Skeletal muscle tissue (tissue), 4 donors: ENCODE results near the gene EPHA6. TPM values are rescaled to one million over a fixed set of nuclear protein-coding genes. Genes with fewer than 3 reads are reported as not detected.

Source experiments
- H3K27ac ChIP-seq: one replicate; pipeline ENCODE4 v1.7.0; 2013; ENCODE audit warnings: mild to moderate bottlenecking, low read depth, low read length, inconsistent platforms
- H3K27me3 ChIP-seq, 3 donors: one replicate each; pipeline ENCODE4 v1.7.0; 2013; ENCODE audit warnings: low read length in 3 of 3; ENCODE audit not compliant: control insufficient read depth in 3 of 3, insufficient read depth in 3 of 3
- H3K36me3 ChIP-seq, 3 donors: one replicate each; pipeline ENCODE4 v1.7.0; 2013; ENCODE audit warnings: low read length in 3 of 3; ENCODE audit not compliant: control insufficient read depth in 3 of 3, insufficient read depth in 3 of 3
- H3K4me1 ChIP-seq, 3 donors: one replicate each; pipeline ENCODE4 v1.7.0; 2013; ENCODE audit warnings: low read length in 3 of 3, mild to moderate bottlenecking in 3 of 3; ENCODE audit not compliant: control insufficient read depth in 3 of 3, insufficient read depth in 3 of 3
- H3K4me3 ChIP-seq, 3 donors: one replicate each; pipeline ENCODE4 v1.7.0; 2013; ENCODE audit warnings: low read length in 3 of 3
- H3K9ac ChIP-seq, 3 donors: one replicate each; pipeline ENCODE4 v1.7.0; 2013; ENCODE audit warnings: low read length in 3 of 3, mild to moderate bottlenecking in 3 of 3, moderate library complexity in 2 of 3, low read depth in 1 of 3
- H3K9me3 ChIP-seq, 3 donors: one replicate each; pipeline ENCODE4 v1.7.0; 2013; ENCODE audit warnings: low read length in 3 of 3; ENCODE audit not compliant: control insufficient read depth in 3 of 3
- total RNA-seq: library from RNA; depleted of rRNA; stranded (reverse); fragments of >200 nt; gene quantifications from one replicate; pipeline ENCODE4 v1.2.3, GENCODE V29; 2014
- donor health status: Osteomylitis.

Gene EPHA6
- total RNA-seq, 1 donor from 2014 or later, result 0.52 TPM

GRCh38 chr3:97070302-97070701 lies 255.9 kb downstream of the EPHA6 start:
- Histone ChIP-seq H3K27ac (no peak overlapping the region), H3K4me3 (no peak overlapping the region), H3K36me3 (no peaks in the 10 kb centered on the region), H3K9ac (no peak overlapping the region), H3K9me3 (no peaks in the 10 kb centered on the region), H3K27me3 (no peaks in the 10 kb centered on the region), H3K4me1 (no peaks in the 10 kb centered on the region)

DNA sequence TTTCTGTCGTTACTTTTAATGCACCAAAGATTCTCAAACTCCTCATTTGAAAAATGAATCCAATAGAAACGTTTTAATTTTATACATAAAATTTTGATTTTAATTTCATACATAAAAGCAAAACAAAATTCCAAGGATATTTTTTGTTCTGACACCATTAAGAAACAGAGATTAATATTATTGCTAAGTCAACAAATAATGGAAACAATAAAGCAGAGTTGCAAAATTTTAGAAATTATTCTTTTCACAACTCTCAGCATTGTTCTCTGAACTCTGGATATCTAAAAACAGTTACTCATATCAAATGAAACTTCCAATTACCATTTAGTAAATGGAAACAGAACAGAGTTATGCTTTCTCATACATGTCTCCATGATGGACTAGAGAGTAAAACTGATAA lies 260.2 kb downstream of the EPHA6 start:
- no peak overlapping the region for H3K9ac ChIP-seq
- no peaks in the 10 kb centered on the region for H3K9me3 ChIP-seq
- no peak overlapping the region for H3K27ac ChIP-seq
- H3K4me1 ChIP-seq, result no peaks in the 10 kb centered on the region
- H3K4me3 ChIP-seq, result no peak overlapping the region
- H3K27me3 ChIP-seq, result no peaks in the 10 kb centered on the region
- no peaks in the 10 kb centered on the region for H3K36me3 ChIP-seq

DNA sequence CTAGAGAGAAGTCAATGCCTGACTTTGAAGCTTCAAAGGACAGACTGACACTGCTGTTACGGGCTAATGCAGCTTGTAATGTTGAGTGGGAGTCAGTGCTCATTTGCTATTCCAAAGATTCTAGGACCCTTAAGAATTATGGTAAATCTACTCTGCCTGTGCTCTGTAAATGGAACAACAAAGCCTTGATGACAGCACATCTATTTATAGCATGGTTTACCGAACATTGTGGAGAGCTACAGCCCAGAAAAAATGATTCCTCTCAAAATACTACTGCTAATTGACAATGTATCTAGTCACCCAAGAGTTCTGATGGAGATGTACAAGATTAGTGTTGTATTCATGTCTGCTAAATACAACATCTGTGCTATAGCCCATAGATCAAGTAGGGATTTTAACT lies 262.3 kb downstream of the EPHA6 start:
- no peak overlapping the region for H3K4me3 ChIP-seq
- no peaks in the 10 kb centered on the region for H3K4me1 ChIP-seq
- no peak overlapping the region for H3K9ac ChIP-seq
- no peak overlapping the region for H3K27ac ChIP-seq
- no peaks in the 10 kb centered on the region for H3K36me3 ChIP-seq
- H3K9me3 ChIP-seq, result no peaks in the 10 kb centered on the region
- no peaks in the 10 kb centered on the region for H3K27me3 ChIP-seq

- Histone ChIP-seq H3K4me3 (no peak overlapping the region), H3K9ac (no peak overlapping the region), H3K27me3 (no peaks in the 10 kb centered on the region), H3K9me3 (no peaks in the 10 kb centered on the region), H3K4me1 (no peaks in the 10 kb centered on the region), H3K36me3 (no peaks in the 10 kb centered on the region), H3K27ac (no peak overlapping the region)
These were observed 275.2 kb downstream of the EPHA6 start for GRCh38 chr3:97089621-97090020.

DNA sequence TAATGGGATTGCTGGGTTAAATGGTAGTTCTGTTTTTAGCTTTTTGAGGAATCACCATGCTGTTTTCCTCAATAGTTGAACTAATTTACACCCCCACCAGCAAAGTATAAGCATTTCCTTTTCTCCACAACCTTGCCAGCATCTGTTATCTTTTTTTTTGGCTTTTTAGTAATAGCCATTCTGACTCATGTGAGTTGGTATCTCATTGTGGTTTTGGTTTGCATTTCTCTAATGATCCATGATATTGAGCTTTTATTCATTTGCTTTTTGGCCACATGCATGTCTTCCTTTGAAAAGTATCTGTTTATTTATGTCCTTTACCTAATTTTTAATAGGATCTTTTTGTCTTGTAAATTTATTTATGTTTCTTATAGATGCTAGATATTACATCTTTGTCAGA lies 288.2 kb downstream of the EPHA6 start:
- Histone ChIP-seq H3K27me3 (no peaks in the 10 kb centered on the region), H3K4me3 (no peak overlapping the region), H3K4me1 (no peaks in the 10 kb centered on the region), H3K27ac (no peak overlapping the region), H3K9me3 (no peaks in the 10 kb centered on the region), H3K36me3 (no peaks in the 10 kb centered on the region), H3K9ac (no peak overlapping the region)

GRCh38 chr3:97105989-97106651 lies 291.7 kb downstream of the EPHA6 start:
- H3K4me3 ChIP-seq, result no peak overlapping the region
- no peak overlapping the region for H3K27ac ChIP-seq
- no peaks in the 10 kb centered on the region for H3K36me3 ChIP-seq
- no peaks in the 10 kb centered on the region for H3K4me1 ChIP-seq
- H3K9me3 ChIP-seq, result no peaks in the 10 kb centered on the region
- H3K9ac ChIP-seq, result no peak overlapping the region
- no peaks in the 10 kb centered on the region for H3K27me3 ChIP-seq

DNA sequence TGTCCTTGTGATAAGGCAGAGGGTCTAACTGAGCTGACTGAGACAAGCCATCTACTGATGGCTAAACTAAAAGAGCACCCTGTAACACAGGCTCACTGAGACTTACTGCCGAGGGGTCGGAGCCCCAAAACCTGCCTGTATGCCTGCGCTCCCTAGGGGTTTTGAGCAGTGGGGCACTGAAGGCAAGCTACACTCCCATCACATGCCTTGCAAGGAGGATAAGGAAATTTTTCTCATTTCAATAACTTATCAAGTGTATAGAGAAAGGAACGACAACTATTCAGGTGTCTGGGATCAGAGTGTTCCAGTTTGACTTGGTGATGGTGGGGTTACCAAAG lies 292.2 kb downstream of the EPHA6 start:
- no peak overlapping the region for H3K4me3 ChIP-seq
- no peaks in the 10 kb centered on the region for H3K9me3 ChIP-seq
- no peak overlapping the region for H3K9ac ChIP-seq
- H3K27me3 ChIP-seq, result no peaks in the 10 kb centered on the region
- H3K27ac ChIP-seq, result no peak overlapping the region
- no peaks in the 10 kb centered on the region for H3K4me1 ChIP-seq
- H3K36me3 ChIP-seq, result no peaks in the 10 kb centered on the region

GRCh38 chr3:97108136-97108535 lies 293.7 kb downstream of the EPHA6 start:
- Histone ChIP-seq H3K4me3 (no peak overlapping the region), H3K27me3 (no peaks in the 10 kb centered on the region), H3K27ac (no peak overlapping the region), H3K9ac (no peak overlapping the region), H3K36me3 (no peaks in the 10 kb centered on the region), H3K9me3 (no peaks in the 10 kb centered on the region), H3K4me1 (no peaks in the 10 kb centered on the region)

- Histone ChIP-seq H3K9me3 (no peaks in the 10 kb centered on the region), H3K4me3 (no peak overlapping the region), H3K27me3 (no peaks in the 10 kb centered on the region), H3K9ac (no peak overlapping the region), H3K36me3 (no peaks in the 10 kb centered on the region), H3K4me1 (no peaks in the 10 kb centered on the region), H3K27ac (no peak overlapping the region)
These were observed 296.9 kb downstream of the EPHA6 start for GRCh38 chr3:97111244-97111643.

DNA sequence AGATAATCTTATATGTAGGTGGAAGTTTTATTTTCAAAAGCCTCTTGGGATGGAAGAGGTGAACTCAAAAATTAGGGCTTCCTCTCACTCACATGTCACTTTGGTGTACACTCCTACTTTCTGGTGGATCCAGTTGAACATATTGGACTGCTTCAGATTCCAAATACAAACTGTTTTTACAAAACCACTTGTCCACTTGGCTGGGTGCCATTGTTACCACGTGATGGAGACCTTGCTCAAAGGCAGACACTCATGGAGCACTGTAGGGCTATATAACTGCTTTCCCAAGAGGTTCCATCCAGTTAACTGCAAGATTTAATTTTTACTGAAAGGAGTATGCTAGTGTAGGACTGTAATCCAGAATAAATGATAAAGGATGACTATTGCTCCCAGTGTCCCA lies 307.0 kb downstream of the EPHA6 start:
- no peaks in the 10 kb centered on the region for H3K36me3 ChIP-seq
- H3K27ac ChIP-seq, result no peak overlapping the region
- H3K4me1 ChIP-seq, result no peaks in the 10 kb centered on the region
- H3K9ac ChIP-seq, result no peak overlapping the region
- H3K27me3 ChIP-seq, result no peaks in the 10 kb centered on the region
- no peak overlapping the region for H3K4me3 ChIP-seq
- H3K9me3 ChIP-seq, result no peaks in the 10 kb centered on the region
